NCI-H82 treated with DMSO at 0.1 percent for 48 hours (cell line): ENCODE results near the gene PPM1E.
"Not testable (repeated sequence)": the region's sequence is repeated elsewhere in the genome, so short reads cannot be mapped to it uniquely, and the experiment has no call there.

Experiments
- DNase-seq: peaks from one replicate; lab custom pipeline; 2025; ENCODE audit not compliant: unreplicated experiment; lab: John Stamatoyannopoulos, UW

Gene PPM1E

DNA sequence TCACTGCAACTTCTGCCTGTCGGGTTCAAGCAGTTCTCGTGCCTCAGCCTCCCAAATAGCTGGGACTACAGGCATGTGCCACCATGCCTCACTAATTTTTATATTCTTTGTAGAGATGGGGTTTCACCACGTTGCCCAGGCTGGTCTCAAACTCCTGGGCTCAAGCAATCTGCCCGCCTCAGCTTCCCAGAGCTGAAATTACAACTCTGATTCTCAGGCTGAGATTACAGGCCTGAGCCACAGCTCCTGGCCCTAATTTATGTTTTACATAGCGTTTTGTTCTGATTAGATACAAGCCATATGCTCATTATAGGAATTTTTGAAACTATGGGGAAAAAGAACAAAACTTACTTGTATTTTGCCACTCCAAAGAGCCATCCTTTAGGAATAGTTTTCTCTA is 22.8 kb downstream of the PPM1E start:
- not testable (repeated sequence) for DNase-seq

DNA sequence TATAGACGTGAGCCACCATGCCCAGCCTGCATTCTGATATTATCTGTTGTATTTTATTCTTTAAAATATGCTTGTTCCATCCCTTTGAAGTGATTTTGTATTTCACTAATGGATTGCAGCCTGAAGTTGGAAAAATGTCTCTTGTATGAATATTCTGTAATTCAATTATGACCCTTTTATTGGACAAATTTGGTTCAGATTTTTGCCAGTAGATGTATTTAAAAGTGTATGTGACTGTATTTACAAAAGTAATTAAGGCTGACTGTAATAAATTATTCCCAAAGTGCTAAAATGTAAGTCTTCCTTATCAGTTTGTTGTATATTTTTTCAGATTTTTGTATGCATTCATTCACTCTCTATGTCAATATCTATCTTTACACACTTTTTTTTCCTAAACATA is 23.8 kb downstream of the PPM1E start:
- DNase-seq: no peak

DNA sequence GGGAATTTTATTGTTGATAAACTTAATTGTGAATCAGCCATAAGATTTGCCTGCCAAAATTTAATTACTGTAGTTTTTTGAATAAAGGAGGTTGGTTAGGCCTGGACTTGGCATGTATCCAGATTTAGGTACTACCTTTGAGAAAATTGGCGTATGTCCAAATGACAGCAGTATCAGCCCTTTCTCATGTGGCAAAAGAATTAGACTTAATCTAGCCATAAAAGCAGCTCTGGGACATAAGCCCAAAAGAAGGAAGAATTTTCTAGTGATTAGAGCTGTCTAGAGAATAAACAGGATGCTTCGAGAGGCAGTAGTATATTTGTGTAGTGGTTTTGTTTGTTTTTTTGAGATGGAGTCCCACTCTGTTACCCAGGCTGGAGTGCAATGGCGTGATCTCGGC is 27.7 kb downstream of the PPM1E start:
- peak; percentile 89 for DNase-seq

DNA sequence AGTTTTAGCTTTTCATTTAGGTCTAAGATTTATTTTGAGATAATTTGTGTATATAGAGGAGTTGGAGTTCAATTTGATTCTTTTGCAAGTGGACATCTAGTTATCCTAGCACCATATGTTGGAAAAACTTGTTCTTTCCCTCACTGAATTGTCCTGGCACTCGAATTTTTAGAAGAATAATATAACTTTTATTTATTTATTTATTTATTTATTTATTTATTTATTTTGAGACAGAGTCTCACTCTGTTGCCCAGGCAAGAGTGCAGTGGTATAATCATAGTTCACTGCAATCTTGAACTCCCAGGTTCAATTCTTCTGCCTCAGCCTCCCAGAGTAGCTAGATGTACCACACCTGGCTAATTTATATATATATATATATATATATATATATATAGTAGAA is 29.4 kb downstream of the PPM1E start:
- no peak for DNase-seq

DNA sequence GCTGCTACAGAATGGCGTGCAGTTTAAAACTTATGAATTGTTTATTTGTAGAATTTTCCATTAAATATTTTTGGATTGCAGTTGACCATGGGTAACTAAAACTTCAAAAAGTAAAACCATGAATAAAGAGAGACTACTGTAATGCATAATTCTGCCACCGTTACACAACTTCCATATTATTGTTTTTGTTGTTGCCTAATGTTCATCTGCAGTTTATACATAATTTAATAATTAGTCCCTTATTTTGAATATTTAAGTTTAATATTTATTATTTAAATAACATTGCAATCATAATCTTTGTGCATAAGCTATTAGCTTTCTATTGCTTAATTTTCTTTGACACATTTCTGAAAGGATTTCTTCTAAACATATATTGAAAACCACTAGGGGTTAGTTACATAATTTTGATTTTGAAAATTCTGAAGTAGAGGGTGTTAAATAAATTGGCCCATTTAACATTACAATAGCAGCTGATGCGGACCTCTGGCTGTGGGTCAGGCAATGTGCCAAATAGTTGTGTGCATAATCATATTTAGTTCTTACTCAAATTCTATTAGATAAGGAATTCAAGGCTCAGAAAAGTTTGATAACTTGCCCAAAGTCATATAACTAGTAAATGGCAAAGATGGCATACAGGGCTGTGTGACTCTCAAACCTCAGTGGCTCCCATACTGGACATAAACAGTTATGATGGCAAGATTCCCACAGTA is 31.1 kb downstream of the PPM1E start:
- no peak for DNase-seq

DNA sequence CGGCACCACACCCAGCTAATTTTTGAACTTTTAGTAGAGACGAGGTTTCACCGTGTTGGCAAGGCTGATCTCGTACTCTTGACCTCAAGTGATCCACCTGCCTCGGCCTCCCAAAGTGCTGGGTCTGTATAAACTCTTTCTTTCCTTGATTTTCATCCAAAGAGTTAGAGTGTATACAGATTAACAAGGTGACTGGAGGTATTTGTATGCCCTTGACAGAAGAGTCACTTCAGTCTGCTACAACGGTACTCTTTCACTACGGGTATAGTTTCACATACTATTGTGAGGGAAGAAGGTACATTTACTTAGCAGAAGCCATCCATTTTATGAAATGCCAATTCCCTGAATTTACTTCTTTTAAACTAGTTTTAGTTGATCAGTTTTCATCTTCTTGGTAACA is 32.5 kb downstream of the PPM1E start:
- DNase-seq: no peak

DNA sequence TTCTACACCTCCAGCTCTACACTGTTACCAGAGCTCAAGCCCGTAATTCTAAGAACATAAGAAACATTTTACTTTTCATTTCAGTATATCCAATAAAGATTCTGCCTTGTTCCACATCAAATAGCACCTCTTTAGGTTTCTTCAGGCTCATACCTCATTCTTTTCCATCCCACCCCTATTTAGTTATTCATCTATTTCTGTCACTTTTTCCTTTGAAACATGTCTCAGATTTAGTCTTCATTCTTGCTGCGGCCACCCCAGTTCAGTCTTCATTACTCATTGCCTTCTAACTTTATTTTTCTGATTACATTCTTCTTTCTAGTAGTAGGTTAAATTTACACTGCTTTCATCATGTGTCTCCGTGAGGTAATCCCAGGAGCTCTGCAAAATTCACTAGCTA is 33.5 kb downstream of the PPM1E start:
- DNase-seq: peak; percentile 68

DNA sequence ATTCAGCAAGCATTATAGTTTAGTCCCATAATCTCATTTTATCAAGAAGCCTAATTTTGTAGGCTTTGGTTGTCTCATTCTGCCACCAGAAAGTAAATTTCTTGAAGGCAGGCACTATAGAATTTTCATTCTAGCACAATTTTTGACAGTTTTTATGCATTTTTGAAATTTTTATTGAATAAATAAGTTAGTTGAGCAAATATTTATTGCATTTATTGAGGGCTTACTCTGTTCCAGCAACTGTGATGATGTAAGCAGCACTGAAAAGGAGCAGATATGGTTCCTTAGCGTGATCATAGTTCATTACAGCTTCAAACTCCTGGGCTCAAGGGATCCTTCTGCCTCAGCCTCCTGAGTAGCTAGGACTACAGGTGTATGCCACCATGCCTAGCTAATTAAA is 34.2 kb downstream of the PPM1E start:
- no peak for DNase-seq

DNA sequence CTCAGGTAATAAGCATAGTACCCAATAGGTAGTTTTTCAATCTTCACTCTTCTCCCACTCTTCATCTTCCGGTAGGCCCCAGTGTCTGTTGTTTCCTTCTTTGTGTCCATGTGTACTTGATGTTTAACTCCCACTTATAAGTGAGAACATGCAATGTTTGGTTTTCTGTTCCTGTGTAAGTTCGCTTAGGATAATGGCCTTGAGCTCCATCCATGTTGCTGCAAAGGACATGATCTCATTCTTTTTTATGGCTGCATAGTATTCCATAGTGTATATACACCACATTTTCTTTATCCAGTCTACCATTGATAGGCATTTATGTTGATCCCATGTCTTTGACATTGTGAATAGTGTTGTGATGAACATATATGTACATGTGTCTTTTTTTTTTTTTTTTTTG is 38.9 kb downstream of the PPM1E start:
- DNase-seq: not testable (repeated sequence)

DNA sequence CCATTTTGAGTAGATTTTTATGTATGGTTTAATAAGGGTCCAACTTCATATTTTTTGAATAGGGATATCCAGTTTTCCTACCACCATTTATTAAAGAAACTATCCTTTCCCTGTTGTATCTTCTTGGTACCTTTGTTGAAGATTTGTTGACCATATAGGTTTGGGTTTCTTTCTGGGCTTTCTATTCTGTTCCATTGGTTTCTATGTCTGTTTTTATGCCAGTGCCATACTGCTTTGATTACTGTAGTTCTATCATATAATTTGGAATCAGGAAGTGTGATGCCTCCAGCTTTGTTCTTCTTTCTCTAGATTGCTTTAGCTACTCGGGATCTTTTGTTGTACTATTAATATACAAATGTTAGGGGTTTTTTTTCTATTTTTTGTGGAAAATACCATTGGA is 46.5 kb downstream of the PPM1E start:
- DNase-seq: no peak

DNA sequence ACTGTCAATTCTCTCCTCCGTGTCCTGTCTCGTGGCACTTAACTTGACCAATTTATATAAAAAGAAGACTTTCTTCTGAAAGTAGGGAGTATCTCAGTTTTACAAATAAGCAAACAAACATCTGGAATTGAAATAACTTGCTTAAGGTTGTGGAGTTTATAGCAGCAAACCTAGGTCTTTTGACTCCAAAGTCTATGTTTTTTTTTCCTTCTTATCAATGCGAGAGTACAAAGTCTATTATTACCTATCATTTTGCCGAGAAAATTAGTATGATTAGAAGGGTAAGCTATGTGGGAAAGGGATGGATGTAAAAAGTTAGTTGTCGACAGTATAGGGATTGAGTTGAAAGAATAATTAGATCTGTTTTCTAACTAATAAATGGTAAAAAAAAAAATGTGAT is 50.4 kb downstream of the PPM1E start:
- no peak for DNase-seq

DNA sequence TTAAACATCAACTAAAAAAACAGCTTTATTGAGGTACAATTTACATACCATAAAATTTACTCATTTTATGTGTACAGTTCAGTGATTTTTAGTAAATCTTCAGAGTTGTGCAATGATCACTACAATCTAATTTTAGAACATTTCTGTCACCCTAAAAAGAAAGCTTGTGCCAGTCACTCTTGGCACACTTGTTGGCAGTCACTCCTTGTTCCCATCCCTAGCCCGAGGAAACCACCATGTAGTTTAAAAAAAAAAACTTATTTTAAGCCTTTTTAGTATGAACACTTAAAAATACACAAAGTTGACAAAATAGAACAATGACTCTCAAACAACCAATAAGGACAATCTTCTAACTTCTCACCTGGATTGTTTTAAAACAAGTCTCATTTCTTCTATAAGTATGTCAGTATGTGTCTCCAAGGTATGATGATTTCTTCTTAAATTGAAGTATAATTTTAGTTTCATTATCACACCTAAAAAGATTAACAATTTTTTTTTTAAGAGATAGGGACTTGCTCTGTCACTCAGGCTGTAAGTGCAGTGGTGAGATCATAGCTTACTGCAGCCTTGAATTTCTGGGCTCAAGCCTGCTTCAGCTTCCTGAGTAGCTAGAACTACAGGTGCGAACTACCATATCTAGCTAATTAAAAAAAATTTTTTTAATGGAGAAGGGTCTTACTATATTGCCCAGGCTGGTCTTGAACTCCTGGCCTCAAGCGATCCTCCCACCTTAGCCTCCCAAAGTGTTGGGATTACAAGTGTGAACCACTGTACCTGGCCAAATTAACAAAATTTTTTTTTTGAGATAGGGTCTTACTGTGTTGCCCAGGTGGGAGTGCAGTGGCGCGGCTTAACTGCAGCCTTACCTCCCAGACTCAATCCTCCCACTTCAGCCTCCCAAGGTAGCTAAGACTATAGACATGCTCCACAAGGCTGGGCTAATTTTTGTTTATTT is 53.2 kb downstream of the PPM1E start:
- DNase-seq: no peak

DNA sequence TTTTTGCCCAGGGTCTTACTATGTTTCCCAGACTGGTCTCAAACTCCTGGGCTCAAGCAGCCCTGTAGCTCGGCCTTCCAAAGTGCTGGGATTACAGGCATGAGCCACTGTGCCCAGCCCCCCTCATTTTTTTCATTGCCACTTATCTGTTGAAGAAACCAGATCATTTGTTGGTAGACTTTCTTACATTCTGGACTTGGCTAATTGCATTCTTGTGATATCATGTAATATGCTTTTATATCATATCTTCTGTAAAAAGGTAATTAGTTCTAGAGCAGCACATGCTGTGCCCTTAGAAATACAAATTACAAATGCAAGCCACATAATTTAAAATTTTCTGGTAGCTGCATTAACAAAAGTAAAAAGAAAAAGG is 53.9 kb downstream of the PPM1E start:
- no peak for DNase-seq

DNA sequence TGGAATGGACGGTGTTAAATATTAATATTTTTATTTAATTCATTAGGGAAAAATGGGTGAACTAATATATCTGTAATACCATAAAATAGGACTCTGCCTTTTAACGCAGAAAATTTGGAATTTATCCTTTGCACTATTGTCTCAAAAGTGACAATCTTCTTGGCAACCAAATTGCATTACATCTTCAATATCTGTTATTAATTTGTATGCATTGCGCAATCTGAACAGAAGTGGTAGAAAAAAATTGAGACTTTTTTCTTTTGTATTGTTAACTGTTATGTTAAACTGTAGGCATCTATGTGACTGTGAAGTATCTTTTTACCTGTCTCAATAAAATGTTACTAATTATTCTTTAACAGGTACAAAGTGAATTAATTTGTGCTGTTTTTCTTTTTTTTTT is 55.6 kb downstream of the PPM1E start:
- DNase-seq: no peak

DNA sequence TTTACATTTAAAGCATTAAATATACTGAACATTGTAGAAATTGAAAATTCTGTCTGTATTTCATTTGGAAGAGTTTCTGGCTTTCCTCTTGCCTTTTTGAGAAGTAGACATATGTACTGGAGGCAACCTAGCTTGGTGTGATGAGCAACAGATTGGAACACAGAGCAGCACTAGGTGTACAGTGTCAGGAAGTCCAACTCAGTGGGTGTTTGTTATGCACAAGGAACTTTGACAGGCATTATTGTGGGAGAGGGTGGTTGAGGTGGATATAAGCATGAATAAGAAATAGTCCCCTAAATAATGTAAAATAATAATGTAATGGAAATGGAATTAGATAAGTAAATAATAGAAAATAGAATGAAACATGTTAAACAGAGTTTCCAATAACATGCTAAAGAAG is 58.1 kb downstream of the PPM1E start:
- DNase-seq: no peak

DNA sequence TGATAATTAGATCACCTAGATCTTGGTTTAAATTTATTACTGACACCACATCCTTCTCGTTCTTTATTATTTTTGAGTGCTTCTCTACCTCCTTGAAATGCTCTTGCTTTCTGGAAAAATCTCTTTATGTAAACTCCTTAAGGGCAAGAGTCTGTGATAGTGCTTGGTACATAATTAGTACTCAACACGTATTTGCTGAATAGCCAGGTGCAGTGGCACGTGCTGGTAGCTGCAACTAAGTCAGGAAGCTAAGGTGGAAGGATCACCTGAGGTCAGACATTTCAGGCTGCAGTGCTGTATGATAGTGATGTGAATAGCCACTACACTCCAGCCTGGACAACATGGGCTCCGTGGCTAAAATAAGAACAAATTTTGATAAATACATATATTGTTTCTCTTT is 63.0 kb downstream of the PPM1E start:
- no peak for DNase-seq

DNA sequence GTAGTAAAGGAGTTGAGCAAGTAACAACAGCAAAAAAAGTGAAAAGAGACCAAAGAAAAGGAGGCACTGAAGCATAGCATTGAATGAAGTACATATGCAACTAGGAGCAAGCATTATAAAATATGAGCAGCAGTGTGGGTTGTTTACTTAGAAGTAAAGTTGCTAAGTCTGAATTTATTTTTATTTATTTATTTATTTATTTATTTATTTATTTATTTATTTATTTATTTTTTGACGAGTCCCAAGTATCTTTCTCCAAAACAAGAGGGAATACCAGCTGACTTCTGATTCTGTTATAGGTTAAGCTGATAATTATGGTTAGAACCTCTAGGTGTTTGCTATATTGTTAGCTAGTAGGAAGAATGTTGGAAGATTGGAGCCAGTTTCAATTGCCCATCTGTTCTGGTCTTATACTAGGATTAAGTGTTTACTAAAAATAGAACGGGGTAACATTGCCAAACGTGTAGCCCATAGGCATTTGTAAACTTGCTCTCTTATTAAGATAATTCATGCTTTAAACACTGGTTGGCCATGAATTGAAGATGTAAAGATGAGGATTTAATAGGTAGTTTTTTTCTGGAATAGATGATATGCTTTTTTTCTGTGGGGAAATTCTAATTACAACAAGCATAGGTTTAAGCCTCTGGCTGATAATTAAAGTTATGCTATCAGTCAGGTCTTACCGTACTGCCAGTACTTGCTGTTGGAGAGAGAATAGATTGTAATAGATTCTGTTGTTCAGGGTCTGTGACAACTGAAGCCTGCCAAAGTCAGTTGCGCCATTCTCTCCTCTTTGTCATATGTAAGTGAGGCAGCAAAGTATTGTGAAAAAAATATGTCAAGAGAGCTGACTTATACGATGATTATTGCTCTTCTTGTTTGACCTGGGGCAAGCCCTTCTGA is 66.7 kb downstream of the PPM1E start:
- DNase-seq: peak; percentile 99

DNA sequence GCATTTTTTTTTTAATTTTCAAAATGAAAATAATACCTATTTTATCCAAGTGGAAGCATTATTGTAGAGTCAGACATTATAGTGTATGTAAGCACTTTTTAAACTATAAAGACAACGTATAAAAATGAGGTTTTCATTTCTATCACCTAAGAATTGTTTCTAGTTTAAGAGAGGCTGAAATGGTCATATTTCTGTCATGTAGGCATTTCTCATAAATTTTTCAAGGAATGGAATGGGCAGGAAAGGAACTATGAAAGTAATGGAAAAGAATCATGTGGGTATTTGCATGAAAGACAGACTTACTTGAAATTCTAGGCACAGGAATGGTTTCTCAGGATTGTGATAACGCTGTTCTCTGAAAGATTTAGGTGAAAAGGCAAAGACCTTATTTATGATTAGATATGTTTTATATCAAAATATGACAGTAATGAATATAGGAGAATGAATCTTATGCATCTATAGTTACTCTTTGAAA is 67.4 kb downstream of the PPM1E start:
- no peak for DNase-seq

DNA sequence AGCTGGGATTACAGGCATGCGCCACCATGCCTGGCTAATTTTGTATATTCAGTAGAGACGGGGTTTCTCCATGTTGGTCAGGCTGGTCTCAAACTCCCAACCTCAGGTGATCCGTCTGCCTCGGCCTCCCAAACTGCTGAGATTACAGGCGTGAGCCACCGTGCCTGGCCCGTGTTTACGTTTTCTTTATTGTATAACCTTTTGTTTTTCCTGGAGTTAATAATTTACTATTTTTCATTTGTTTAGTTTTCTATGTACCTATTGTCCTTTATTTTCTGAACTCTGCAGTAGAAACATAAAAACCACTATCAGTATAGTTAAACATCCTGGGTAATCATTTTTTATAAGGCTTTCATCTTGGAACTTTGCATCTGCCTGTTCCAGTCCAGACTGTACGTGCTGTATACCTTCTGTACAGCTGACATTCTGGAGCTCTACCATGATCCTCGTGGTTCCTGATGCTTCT is 73.6 kb downstream of the PPM1E start:
- DNase-seq: no peak

DNA sequence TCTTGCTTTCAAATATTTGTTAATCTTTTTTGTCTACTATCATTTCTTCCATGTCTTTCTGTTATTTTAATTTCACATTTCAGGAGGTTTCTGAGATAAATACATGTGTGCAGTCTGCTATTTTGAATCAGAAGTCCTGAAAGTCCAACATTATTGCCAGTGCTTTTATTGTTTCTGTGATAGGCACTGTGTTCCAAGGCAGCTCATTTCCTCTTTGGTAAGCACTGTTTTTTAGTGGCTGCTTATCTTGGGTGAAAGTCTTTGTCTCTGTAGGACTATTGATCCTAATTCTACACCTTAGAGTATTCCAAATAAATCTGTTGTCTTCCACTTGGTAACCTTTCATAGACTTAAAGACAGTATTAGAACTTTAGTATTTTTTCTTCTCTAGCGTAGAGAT is 76.1 kb downstream of the PPM1E start:
- no peak for DNase-seq

DNA sequence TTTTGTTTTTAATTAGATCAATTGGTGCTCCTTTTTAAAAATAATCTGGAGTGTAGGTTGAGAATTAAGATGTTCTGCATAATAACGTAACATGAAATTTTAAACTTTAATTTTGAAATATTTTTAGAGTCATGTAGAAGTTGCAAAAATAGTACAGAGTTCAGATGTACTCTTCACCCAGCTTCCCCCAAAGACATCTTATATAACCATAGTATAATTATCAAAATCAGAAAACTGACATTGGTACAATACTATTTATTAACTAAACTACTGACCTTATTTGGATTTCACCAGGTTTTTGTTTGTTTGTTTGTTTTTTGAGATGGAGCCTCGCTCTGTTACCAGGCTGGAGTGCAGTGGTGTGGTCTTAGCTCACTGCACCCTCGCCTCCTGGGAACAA is 76.9 kb downstream of the PPM1E start:
- no peak for DNase-seq
